LoVo (cell line): ENCODE measurements around the gene PDXP.
A peak's percentile ranks its signal among the peaks of the same experiment; 100 is the strongest.
"Not testable (repeated sequence)": the region's sequence is repeated elsewhere in the genome, so short reads cannot be mapped to it uniquely, and the experiment has no call there.

ENCODE experiments used
- DNase-seq: peaks from one replicate; pipeline ENCODE4 v3.0.0-alpha.2; 2016; ENCODE audit warnings: low spot score

PDXP gene

DNA sequence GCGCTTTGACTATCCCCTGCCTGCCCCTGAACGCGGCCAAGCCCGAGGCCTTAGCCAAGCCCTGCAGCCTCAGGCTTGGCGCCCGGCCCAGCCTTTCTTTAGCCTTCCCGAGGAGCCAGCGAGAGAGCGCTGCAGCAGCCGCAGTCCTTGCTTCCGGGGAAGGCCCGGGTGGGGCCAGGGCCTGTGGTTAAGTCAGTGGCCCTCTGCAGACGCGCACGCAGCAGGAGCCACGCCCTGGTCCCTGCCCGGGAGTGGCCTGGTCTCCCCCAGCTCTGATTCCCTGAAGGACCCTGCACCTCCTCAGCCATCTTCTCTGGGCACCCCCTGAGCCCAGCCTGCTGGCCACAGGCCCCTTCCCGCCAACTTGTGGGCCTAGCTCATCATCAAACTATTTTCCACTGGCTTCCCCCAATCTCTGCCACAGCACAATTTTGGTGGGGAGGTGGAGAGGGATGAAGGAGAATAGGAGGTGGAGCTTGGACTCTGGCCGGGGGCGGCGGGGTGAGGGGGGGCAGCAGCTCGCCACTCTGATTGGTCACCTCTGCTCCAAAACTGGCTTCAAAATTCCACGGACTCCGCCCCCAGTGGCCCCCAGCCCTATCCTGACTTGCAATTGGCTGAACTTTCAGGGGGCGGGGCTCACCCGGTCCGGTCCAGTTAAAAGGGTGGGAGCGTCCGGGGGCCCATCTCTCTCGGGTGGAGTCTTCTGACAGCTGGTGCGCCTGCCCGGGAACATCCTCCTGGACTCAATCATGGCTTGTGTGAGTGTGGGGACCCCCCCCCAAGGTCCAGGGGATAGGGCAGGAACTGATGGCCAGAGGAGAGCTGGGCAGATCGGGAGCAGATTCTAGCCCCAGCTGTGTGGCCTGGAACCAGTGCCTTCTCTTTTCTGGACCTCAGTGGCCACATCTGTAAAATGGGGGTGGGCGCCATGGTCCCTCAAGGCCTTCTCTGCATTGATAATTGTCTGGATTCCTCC is 16.7 kb downstream of the PDXP start, which contains the start of gene LGALS1:
Gene LGALS1, plus strand, starts transcription at position 686 of the 979 bp plus-strand sequence. Its CDS starts 67 bp downstream, at position 753.
- DNase-seq: peak; percentile 69

DNA sequence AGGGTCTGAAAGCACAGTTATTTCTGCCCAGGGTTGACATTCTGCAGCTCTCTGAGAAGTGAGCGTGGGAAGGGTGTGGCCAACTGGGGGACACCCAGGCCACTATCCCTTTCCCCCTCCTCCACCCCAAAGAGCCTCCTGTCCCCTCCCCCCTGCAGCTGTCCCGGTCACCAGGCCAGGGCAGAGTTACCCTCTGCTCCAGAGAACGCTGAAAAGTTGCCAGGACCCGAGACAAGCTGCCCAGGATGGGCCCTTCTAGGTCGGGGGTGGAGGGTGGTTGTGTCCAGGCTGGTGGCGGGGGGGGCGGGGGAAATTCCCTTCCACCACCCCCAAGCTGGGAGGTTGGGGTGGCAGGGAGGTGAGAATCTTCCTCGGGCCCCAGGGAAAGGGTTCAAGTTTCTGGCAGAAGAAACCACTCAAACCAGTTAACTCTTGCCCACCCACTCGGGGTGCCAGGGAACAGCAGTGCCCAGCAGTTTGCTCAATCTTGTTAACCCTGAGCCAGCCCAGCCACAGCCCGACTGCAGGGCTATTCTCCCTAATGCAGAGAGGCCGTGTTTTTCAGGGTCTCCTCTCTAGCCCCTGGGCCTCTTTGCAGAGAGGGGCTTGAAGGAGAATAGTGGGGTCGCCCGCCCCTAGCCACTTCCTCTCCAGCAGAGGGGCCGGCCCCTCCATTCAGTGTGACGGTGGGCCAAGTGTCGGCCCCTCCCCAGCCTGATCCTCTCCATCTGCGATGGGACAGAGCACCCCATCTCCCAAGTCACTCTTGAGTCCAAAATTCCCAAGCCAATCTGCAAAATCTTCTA is 17.6 kb downstream of the PDXP start:
- DNase-seq: no peak

DNA sequence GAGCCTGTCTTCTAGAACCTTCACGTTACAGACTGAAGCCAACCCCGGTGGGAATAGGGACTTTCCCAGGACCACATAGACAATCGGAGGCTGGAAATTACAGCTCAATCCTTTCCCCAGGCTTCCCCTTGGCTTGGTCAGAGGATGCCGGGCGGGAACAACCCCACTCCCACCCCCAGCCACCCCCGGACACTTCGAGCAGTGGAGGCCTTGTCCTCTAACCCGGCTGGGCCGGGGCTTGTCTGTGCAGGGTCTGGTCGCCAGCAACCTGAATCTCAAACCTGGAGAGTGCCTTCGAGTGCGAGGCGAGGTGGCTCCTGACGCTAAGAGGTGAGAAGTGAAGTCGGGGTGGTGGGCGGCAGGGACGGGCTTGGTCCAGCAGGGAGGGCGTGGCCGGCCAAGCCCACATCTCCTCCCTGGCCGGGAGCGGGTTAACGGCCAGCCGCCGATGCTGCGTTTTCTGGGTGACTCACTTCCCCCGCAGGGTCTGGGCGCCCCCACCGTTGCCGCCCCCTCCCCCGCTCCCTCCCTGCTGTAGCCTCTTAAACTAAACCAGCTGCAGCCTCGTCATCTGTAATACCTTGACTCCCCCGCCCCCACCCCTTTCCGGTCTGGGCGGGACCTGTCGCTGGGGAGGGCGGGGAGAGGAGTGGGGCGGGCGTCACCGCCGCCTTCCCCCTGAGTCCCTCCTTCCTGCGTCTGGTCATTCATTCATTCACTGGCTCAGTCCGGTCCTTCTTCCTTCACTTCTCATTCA is 18.4 kb downstream of the PDXP start:
- DNase-seq: peak; percentile 59

DNA sequence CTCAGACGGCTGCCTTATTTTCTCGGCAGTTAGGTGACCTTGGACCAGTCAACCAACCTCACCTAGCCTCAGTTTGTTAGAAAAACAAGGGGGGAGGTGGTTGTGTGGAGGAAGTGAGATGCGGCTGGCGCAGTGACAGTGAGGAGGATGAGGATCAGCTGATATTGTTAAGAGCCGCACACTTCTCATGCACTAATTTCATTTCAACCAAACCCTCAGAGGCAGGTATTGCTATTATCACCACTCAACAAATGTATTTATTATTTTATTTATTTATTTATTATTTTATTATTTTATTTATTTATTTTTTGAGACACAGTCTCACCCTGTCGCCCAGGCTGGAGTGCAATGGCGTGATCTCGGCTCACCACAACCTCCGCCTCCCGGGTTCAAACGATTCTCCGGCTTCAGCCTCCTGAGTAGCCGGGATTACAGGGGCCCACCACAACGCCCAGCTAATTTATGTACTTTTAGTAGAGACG is 19.0 kb downstream of the PDXP start:
- no peak for DNase-seq

DNA sequence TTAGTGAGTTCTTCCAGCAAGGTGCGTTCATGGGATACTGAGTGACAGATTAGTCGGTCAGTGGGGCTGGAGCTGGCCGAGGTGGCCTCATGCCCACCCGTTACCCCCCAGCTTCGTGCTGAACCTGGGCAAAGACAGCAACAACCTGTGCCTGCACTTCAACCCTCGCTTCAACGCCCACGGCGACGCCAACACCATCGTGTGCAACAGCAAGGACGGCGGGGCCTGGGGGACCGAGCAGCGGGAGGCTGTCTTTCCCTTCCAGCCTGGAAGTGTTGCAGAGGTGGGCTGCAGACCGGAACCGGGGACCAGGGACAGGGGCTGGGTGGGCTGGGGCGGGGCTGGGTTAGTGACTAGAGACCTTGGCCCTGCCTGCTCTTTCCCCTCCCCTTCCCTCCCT is 19.8 kb downstream of the PDXP start:
- no peak for DNase-seq

DNA sequence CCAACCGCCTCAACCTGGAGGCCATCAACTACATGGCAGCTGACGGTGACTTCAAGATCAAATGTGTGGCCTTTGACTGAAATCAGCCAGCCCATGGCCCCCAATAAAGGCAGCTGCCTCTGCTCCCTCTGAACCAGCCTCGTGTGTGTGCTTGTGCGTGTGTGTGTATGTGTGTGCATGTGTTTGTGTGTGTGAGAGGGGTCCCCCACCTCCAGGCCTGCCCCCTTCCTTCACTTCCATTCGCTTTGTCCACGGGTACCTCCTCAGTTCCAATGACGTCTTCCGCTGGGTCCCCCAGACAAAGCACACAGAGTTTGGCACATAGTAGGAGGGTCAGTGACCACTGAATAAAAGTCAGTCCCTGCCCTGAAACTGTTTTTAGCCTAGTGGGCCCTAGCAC is 21.1 kb downstream of the PDXP start:
- no peak for DNase-seq

DNA sequence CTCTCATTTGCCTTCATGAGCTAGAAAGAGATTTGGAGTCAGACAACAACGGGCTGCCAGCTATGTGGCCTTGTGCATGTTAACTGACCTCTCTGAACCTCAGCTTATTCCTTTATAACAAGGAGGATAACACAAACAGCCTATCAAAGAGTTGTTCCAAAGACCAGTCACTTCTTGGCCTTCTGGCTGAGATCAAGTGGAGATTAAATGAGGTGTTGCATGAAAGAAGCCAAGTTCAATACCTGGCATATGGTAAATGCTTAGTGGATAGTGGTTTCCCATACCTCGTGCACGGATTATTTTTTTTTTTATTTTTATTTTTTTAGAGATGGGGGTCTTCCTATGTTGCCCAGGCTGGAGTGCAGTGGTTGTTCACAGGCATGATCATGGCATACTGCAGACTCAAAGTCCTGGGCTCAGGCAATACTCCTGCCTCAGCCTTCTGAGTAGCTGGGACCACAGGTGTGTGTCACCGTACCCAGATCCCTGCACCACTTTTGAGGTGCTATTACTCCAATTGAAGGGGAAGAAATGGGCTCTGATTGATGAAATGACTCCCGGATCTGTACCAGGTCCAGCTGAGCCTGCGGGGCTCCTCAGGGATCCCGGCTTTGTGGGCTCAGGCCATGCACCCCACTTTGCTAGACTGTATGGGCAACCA is 21.8 kb downstream of the PDXP start:
- DNase-seq: no peak

DNA sequence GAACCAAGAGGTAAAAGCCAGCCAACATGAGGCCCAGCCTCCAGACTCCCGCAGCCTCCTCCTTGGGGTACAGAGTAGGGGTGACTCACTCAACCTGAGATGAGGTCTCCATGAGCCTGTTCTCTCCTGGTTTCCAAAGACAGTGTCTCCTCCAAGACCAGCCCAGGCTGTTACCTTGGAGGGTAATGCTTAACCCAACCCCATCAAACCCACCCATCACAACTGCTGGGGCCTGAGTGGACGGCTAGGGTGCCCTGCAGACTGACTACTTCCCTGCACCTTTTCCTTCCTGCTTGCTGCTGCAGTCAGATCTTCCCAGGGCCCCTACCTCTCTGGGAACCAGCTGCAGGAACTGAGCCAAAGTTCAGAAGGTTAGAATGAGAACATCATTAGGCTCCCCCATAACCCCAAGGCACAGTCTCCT is 22.5 kb downstream of the PDXP start:
- DNase-seq: no peak

DNA sequence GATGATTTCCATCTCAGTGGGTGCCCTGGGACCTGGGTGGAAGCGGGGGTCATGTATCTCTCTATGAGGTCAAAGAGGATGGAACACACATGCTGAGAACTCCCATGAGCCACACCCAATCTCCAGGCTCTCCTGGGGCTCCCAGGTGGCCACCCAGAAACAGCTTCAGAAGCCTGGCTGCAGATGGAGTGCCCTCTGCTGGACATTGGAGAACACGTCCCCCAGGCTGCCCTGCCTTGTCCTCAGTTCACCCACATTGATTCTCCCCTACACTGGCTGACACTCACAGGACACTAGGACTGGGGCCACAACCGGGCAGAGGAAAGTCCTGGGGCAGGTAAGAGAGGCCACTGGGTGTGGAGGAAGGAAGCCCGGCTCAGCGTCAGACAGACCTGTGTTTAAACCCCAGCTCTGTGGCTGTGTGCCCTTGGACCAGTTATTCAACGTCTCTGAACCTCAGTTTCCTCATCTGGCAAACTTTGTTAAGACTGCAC is 23.1 kb downstream of the PDXP start:
- DNase-seq: peak; percentile 76

DNA sequence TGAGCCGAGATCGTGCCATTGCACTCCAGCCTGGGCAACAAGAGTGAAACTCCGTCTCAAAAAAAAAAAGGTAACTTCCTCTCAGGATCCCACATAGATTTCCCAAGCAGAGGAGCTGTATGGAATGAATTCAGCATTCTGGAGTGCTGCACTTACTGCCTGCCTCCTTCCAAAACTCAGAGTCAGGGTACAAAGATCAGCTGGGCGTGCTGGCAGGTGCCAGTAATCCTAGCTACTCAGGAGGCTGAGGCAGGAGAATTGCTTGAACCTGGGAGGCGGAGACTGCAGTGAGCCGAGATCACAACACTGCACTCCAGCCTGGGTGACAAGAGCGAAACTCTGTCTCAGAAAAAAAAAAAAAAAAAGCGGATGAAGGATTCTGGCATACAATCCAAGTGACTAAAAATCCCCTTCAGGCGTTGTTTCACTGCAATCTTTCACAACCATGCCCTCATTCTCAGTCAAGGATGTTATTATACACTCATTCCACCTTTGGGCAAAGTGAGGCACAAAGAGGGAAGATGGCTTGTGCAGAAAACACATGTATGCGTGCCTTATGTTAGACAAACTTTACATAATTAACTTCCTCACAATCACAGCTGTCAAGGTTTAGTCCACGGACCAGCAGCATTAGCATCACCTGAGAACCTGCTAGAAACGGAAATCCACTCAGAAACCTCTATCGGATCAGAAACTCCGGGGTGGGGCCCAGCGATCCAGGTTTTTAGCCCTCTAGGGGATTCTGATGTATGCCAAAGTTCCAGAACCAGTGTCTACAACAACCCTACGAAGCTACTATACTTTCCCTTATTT is 26.5 kb downstream of the PDXP start:
- DNase-seq: no peak

DNA sequence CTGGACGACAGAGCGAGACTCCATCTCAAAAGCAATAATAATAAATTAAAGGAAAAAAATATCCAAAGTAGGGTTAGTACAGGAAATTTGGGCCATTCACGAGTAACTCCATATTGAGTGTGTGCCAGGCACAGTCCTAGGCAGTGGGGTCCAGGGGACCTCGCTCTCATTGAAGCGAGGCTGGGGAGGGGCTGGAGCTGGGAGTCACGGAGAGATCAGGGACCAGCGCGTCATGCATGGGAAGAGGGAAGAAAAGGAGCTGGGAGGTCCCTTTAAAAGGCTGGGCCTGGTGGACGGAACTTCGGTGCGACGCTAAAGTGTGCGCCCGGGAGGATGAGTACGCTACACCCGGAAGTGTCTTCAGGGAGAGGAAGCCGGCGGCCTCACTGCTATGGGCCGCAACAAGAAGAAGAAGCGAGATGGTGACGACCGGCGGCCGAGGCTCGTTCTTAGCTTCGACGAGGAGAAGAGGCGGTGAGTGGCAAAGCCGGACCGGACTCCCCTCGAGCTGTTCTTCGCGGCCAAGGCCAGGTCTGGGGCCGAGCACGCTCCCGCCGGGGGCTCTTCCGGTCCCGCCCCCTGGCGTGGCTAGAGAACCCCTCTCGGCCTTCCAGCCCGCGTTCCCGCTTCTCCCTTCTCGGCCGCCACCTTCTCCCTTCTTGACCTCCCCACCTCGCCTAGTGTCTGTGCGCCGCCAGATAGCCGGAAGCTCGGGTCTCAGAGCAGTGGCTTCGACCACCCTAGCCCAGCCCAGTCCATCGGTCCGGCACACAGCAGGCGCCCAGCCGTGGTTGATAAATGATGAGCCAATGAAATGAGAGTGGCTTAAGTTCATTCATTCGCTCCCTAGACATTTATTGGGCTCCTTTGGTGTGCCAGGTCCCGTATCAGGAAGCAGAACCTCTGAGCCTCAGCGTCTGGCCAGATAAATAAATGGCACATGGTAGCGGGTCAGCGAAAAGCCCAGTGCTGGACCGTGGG is 27.8 kb downstream of the PDXP start, which contains the start of gene NOL12:
Gene NOL12, plus strand, starts transcription at position 342 of the 981 bp plus-strand sequence. Its CDS starts 50 bp downstream, at position 392.
- DNase-seq: peak; percentile 91

DNA sequence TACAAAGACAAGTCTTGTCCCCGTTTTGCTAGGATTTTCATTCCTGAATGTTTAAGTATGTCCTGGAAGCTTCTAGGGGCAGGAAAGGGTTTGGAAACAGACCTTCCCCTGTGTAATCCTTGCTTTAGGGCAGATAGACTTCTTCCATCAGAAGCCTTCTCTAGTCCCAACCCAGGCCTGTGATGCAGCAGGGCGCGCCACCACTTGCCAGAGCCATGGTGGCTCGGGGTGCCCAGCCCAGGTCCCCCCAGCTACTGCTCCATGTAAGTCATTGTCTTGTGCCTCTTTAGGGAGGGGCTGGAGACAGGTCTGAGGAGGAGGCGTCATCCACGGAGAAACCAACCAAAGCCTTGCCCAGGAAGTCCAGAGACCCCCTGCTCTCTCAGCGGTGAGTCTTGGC is 31.9 kb downstream of the PDXP start:
- DNase-seq: no peak

DNA sequence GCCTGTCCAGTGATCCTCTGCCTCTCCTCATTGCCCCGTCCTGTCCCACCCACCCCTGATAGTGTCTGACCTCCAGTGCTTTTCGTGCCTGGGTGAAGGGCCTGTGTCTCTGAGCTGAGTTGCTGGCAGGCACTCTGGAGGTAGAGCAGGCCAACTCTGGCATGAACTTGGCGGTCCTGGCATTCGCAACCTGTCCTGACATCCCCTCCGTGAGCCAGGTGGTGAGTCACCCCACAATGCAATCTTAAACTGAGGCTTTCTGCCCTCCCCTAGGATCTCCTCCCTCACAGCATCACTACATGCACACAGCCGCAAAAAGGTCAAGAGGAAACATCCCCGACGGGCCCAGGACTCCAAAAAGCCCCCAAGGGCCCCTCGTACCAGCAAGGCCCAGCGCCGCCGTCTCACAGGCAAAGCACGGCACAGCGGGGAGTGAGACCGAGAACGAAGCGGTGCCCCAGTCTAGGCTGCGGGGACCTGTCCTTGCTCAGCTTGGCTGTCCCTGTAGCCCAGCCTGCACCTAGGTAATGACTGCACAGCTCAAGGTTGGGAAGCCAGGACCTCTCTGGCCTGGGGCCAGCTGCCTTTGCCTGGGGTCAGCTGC is 32.5 kb downstream of the PDXP start:
- DNase-seq: no peak

DNA sequence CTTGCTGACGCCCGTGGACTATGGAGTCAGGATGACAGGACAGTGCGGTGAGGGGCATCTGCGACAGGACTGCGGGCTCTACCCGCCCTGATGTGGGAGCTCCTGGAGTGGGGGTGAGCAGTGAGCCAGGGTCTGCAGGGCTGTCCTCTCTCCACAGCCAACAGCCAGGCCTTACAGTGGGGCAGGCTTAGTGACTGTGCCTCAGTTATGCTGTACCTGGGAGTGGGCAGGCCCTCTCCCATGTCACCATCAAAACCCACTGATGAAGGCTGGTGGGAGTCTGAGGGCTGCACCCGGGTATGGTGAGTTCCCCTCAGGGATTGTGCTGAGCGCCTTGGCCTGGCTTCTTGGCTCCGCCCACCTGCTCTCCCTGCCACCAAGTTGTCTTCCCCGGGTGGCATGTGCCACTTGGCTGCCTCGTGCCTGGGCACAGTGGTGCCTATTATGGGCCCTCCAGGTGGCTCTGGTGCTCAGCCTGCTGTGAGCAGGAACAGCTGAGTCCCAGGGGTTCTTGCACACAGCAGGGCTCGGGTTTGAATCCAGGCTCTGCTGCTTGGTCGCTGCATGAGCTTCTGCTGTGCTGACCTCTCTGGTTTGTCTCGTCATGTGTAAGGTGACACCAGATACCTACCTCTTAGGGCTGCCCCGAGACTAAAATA is 34.2 kb downstream of the PDXP start:
- no peak for DNase-seq

DNA sequence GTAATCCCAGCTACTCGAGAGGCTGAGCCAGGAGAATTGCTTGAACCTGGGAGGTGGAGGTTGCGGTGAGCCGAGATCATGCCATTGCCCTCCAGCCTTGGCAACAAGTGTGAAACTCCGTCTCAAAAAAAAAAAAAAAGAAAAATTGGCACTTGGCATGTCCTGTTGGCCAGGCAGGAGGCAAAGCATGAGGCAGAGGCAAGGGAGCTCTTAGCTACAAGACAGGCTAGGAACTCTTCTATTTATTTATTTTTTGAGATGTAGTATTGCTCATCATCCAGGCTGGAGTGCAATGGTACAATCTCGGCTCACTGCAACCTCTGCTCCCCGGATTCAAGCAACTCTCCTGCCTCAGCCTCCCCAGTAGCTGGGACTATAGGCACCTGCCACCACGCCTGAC is 35.6 kb downstream of the PDXP start:
- DNase-seq: not testable (repeated sequence)

DNA sequence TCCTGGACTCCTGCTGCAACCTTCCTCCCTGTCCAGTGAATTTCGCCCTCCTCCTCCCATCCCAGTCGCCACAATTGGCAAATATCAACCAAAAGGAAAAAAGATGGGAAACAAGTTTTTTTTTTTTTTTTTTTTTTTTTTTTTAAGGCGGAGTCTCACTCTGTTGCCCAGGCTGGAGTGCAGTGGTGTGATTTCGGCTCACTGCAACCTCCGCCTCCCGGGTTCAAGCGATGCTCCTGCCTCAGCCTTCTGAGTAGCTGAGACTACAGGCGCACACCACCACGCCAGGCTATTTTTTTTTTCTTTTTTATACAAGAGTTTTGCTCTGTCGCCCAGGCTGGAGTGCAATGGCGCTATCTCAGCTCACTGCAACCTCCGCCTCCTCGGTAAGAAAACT is 37.7 kb downstream of the PDXP start:
- DNase-seq: not testable (repeated sequence)

DNA sequence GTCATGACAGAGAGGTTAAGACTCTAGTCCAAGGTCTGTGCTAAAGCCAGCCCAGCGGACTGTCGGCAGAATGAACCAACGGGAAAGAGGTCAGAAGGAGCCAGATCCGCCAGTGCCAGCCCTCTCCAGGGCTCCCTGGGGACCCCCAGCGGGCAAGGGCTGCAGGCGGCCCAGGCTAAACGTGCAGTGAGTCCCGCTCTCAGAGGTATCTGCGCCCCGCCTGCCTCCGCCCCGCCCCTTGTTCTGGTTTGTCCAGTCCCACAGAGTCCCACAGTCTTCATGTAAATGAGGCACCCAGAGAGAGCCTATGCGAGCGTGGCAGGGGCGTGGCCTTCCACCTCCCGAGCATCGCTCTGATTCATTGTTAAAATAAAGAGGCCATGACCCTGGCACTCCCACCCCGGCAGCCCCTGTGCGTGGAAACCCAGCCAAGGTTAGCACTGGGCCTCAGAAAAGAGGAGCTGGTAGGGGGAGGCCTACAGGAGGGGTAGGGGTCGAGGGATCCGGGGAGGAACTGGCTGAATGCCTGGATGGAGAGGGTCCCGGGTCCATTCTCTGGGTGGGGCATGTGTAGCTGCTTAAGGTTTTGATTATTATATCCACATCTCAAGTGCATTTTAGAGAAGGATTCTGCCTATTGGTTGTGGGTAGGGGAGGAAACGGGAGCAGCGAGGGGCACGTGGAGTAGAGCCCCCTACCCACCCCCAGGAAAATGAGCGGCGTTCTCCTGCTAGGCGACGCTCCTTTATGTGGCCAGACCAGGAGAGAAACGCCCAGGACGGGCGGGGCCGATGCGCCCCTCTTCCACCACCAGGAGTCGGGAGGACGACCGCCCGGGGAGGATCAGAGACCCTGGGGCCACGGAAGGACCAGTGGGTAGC is 38.4 kb downstream of the PDXP start, which contains the start of gene TRIOBP:
Gene TRIOBP, plus strand, starts transcription at position 392 of the 881 bp plus-strand sequence. CDS start 4,318 bp downstream, outside the sequence.
- DNase-seq: no peak
